Fibroblast of skin of back (primary cell): ENCODE results near the gene PTGER1.

ENCODE experiments used
- DNase-seq: peaks from one replicate; pipeline ENCODE4 v3.0.0-alpha.2; 2013

PTGER1 gene

GRCh38 chr19:14502334-14503092, 27.4 kb upstream of the PTGER1 start:
- no peak for DNase-seq

- no peak for DNase-seq
These were observed 22.2 kb upstream of the PTGER1 start for GRCh38 chr19:14497228-14497921.

GRCh38 chr19:14496834-14497227, 21.7 kb upstream of the PTGER1 start:
- no peak for DNase-seq

- DNase-seq = peak; percentile 99
These were observed 21.1 kb upstream of the PTGER1 start, which contains the start of gene GIPC1 for GRCh38 chr19:14496029-14496833. Gene GIPC1, minus strand, starts transcription at chr19:14496127. Its CDS starts 13,151 bp downstream, at chr19:14482976.

- DNase-seq = no peak
These were observed 20.5 kb upstream of the PTGER1 start for GRCh38 chr19:14495672-14496028.

GRCh38 chr19:14494910-14495671, 19.9 kb upstream of the PTGER1 start:
- DNase-seq = no peak

GRCh38 chr19:14494411-14494810, 19.3 kb upstream of the PTGER1 start:
- DNase-seq = no peak

GRCh38 chr19:14492756-14493337, 17.7 kb upstream of the PTGER1 start:
- DNase-seq = no peak

GRCh38 chr19:14487370-14488125, 12.4 kb upstream of the PTGER1 start:
- DNase-seq = no peak

- no peak for DNase-seq
These were observed 7.2 kb upstream of the PTGER1 start for GRCh38 chr19:14482172-14482941.

GRCh38 chr19:14480700-14481079, 5.5 kb upstream of the PTGER1 start:
- peak; percentile 70 for DNase-seq

GRCh38 chr19:14479975-14480699, 5.0 kb upstream of the PTGER1 start:
- DNase-seq = peak; percentile 30

- no peak for DNase-seq
These were observed 4.3 kb upstream of the PTGER1 start for GRCh38 chr19:14479309-14479974.

GRCh38 chr19:14478113-14478545, 3.0 kb upstream of the PTGER1 start:
- no peak for DNase-seq

- no peak for DNase-seq
These were observed 2.4 kb upstream of the PTGER1 start for GRCh38 chr19:14477418-14478112.

GRCh38 chr19:14476673-14477401, 1.7 kb upstream of the PTGER1 start:
- peak; percentile 72 for DNase-seq

GRCh38 chr19:14476327-14476672, 1.1 kb upstream of the PTGER1 start:
- DNase-seq = no peak

- no peak for DNase-seq
These were observed 327 bp downstream of the PTGER1 start for GRCh38 chr19:14474827-14475226.
